Measurements from ENCODE around the gene OSBP2.
"Not testable (repeated sequence)": the region's sequence is repeated elsewhere in the genome, so short reads cannot be mapped to it uniquely, and the experiment has no call there.

OSBP2 gene

DNA sequence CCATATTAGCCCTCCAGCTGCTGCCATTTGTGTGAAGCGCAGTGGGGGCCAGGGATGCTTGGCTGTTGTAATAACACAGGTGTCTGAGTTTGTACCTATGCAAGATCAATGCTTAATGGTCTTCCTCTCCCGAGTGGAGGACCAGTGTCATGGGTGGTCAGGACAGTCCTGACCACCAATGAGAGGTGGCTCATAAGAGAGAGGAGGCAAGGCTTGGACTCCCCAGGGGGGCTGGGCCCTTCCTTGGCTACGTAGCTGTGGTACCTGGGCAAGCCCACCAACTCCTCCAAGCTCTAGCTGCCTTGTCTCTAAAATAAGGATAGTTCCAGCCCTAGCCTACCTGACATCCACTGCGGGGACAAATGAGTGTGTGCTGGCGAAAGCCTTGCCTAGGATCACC, 79.2 kb downstream of the OSBP2 start:
- no peak for DNase-seq

DNA sequence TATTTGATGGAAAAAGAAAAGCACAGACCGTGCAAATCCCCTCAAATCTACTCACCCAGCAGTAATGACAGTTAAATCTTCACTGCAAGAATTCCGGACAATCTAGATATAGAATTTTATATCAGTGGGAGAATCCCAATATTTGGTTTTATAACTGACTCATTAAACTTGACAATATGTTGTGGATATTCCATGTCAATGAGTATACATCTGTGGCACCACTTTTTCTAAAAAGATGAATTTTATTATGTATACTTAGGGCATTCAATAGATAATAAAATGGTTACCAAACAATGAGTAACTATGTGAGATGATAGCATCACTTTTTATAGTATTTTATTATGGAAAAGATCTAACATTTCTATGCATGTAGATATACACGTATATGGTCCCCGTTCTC, 79.9 kb downstream of the OSBP2 start:
- DNase-seq: no peak

DNA sequence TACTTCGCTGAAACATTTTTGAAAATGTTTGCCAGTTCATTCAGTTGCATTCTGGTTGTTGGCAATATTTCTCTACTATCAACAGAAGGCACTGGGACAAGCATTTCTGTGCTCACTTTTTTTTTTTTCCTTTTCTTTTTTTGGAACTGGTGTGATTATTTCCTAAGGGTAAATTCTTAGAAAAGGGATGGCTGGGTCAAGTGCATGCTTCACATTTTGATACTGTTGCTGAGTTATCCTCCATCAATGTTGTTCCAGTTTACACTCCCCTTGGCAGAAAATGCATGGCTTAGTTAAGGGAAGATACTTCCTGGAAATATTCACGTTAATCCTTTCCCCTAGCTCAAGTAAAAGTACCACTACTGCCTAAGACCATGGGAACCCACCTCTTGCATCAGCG, 81.8 kb downstream of the OSBP2 start:
- DNase-seq: no peak

DNA sequence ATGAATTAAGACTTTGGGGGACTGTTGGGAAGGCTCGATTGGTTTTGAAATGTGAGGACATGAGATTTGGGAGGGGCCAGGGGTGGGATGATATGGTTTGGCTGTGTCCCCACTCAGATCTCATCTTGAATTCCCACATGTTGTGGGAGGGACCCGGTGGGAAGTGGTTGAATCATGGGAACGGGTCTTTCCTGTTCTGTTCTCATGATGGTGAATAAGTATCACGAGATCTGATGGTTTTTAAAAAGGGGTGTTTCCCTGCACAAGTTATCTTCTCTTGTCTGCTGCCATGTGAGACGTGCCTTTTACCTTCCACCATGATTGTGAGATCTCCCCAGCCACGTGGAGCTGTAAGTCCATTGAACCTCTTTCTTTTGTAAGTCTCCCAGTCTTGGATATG, 82.5 kb downstream of the OSBP2 start:
- not testable (repeated sequence) for DNase-seq

DNA sequence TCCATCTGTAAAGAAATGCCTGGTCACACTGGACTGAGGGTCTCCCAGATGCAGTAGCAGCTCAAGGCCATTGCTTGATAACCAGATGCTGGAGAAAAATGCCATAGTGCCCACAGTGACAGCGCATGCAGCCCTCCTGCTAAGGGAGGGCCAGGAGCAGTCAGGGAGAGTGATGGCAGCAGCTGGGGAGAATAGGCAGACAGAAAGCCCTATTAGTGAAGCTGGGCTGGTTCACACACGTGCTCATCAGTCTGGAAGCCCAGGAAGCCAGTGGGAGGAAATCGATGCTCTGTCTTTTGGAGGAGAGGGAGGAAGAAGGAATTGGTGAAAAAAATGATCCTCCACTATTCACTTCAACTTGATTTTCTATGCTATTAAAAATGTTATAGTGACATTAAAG, 82.9 kb downstream of the OSBP2 start:
- no peak for DNase-seq

DNA sequence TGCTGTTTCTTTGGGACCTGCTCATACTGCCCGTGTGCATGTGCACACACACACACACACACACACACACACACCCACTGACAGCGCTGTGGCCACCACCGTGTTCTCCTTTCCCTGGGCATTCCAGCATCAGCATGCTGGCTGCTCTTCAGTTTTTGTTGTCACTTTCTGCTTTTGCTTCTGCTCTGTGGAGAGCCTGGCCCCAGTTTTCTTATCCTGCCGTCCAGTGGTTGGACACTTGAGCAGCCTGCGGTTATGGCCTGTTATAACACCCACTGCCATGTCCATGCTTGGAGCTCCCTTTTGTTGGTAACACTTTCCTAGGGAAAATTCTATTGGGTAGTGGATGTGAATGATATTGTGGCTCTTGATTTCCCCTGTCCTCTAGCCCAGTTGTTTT, 83.6 kb downstream of the OSBP2 start:
- DNase-seq: no peak

DNA sequence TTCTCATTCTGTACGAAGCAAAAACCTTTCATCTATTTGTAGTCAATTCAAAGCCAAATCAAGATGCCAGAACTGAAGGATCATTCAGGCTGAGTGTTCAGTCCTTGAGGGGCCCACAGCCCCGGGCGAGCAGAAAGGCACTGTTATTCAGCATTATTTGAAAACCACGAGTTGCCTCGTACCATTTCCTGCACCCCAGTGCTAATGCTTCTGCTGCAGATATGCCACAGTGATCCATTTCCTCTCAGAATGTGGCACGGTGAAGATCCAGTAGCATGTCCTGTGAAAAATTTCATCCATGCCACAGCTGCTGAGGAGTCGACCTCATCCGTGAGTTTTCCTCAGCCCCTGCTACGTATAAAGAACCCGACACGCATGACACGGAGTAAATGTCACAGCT, 85.4 kb downstream of the OSBP2 start:
- DNase-seq: no peak

DNA sequence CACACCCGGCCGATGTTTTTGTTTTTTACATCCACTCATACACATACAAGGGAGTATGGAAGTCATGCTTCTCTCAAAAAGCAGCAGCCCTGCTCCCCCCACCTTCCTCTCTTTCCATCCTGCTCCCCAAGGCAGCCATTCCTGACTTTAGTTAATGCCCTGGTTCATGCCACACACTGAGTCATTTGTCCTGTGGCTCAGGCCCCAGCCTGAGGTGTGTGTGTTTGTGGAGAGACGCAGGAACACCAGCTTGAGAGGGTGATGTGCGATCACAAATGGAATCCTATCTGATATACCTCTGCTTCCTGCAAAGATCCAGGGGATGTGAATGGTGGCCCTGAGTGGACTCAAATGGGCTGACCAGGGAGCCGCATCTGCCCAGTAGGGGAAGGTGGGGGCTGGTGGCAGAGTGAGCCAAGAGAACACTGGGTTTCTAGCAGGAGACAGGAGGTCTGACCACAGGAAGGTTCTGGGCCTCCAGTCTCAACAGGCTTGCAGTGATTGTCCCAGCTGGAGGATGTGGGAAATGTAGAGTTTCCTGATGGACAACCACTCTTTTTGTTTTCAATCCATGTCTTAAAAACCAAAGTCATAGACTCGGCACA, 86.7 kb downstream of the OSBP2 start:
- no peak for DNase-seq

DNA sequence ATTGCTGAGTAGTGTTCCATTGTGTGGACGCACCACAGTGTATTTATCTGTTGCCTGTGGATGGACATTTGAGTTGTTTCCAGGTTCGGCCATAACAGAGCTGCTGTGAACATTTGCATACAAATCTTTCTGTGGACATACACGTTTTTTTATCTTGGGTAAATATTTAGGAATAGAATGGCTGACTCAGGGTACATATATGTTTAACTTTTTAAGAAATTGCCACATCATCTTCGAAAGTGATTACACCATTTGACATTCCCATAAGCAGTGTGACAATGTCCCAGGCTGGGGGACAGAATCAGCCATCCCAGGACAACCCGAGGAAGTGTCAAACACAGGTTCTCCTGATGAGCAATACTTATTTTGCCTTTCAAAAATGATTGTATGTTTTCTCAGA, 87.9 kb downstream of the OSBP2 start:
- no peak for DNase-seq

DNA sequence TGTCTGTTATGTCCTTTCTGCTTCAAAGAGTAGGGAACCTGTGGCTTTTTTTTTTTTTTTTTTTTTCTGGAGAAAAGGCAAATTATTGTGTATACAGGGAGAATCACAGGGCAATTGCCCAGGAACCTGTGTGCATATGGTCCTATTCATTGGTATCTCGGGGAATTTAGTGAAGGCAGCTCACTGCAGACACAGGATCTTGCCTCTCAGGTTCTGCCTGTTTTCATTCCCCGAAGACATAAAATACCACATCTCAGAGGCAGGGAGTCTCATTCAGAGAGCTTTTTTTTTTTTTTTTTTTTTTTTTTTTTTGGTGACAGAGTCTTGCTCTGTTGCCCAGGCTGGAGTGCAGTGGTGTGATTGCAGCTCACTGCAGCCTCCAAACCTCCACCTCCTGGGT, 88.3 kb downstream of the OSBP2 start:
- DNase-seq: no peak

DNA sequence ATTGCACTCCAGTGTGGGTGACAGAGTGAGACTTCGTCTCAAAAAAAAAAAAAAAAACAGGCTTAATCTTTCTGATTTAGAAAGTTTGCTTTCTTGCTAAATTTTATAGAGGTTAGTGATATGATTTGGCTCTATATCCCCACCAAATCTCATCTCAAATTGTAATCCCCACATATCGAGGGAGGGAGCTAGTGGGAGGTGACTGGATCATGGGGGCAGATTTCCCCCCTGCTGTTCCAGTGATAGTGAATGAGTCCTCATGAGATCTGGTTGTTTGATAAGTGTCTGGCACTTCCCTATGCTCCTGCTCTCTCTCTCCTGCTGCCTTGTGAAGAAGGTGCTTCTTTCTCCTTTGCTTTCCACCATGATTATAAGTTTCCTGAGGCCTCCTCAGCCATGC, 90.9 kb downstream of the OSBP2 start:
- DNase-seq: no peak

DNA sequence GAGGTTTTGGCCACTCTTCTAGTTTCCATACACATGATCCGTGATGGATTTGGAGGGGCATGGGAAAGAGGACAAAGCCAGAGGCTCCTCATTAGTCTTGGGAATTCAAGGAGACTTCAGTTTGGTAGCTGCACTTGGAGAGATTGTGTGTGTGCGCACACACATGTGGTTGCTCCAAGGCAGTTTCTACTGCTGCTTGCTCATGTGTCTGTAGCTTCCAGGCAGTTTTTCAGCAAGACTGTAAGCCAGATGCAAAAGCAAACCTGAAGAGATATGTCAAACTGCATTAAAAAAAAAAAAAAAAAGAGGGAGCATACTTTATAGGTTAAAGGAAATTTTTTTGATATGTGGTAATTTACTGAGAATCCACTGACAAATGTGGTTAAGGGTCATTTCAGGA, 95.7 kb downstream of the OSBP2 start:
- no peak for DNase-seq

DNA sequence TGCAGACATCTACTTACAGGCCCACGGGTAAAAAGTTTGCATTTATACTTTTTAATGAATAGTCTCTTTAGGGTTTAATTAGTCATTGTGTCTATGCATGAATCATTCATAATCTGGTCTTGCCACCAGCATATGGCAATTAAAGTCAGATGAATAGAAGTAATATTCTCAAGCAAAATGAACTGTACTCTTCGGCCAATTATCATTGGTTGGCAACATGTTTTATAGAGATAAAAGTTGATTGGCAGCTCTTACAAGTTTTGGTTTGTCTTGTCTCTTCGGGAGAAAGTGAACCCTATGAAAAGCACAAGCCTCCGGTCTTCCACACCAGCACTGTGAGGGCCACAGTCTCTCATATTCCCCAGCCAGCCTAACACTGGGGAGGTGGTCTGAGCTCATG, 97.8 kb downstream of the OSBP2 start:
- DNase-seq: no peak

DNA sequence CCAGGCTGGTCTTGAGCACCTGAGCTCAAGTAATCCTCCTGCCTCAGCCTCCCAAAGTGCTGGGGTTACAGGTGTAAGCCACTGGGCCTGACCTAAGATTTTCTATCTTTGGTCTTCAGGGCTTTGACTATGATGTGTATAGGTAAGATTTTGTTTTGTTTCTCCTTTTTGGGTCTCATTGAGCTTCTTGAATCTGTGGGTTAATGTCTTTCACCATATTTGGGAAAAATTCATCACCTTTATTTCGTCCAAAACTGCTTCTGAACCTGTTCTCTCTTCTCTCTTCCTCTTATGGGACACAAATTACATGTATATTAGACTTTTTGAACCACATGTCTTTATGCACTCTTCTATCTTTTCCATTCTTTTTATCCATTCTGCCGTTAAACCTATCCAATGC, 100.4 kb downstream of the OSBP2 start:
- no peak for DNase-seq

DNA sequence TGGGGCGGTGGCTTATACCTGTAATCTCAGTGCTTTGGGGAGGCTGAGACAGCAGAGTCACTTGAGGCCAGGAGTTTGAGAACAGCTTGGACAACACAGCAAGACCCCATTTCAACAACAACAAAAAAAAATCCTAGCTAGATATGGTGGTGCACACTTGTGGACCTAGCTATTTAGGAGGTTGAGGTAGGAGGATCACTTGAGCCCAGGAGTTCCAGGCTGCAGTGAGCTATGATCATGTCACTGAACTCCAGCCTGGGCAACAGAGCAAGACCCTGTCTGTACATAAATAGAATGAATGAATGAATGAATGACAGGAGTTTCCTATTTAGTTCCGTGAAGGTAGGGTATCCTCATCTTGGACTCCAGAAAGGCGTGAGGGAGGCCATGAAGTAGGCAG, 107.0 kb downstream of the OSBP2 start:
- no peak for DNase-seq

DNA sequence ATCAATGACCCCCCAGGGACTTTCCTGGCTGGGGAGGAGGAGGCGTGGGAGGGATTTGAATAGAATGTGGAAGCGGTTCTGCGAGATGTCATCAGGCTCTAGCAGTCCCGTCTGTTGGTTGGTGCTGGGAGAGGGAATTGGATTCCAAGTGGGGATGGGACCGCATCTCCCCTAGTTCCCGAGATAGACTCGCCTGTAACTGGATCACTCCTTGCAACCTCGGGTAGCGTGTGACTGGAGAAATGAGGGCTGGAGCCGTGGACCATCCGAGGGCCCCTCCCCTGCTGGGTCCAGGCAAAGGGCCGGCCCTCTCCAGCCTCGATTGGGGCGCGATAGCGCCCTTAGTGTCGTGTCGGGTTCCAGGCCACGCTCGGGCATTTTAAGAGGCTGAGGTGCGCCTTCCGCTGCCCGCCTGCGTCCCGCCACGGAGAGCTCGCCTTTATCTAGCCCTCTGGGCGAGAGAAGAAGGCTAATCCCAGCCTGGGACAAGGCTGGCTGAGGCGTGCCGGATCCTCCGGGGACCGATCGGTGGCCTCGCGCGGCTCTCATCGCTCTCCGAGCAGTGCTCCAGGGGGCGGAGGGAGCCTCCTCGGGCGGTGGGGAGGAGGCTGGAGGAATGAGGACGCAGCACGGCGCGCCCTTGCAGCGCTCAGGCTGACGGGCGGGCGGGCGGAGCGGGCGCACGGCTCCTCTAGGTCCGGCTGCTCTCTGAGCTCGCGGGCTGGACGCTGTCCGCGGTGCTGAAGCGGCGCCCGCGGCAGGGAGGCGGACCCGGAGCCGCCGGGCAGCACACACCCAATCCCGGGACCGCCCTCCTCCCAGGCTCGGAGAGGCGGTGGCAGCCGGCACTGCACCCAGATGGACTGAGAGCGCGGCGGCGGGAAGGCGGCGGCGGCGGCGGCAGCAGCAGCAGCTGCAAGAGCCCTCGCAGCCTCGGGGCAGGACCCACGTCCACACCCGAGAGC, 107.8 kb downstream of the OSBP2 start:
- DNase-seq: peak; percentile 51 to 56

DNA sequence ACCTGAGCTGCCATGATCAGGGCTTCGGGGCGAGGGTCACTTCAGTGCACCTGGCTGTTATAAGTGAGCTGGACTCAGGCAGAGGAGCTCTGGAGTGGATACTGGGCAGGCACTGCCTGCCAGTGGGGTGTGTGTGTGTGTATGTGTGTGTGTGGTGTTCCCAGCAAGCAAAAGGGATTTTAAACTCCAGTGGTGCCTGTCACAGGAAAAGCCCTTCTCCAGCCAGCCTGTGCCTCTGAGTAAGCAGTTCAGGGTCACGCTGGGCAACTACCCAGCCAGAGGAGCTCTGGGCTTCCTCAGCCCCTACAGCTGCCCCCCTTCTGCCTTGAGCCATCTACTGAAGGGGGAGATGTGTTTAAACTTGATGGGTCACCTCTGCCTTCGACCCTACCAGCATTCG, 109.0 kb downstream of the OSBP2 start:
- no peak for DNase-seq

DNA sequence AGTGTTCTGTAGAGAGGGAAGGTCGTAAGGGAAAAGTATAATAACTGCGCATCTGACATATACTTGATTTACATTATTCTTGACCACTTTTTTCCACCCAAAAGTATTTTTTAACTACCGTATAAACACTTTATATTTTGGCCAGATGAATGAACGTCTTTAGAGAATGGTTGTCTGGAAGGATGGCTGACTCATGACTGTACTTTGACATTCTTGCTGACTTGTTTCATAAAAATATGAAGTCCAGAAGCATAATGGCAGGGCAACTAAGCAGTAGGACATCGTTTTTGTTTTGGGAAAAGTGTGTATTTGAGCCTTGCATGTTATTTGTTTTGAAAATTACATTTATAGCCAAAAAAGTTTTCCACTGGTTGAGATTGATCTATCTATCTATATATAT, 110.0 kb downstream of the OSBP2 start:
- no peak for DNase-seq

DNA sequence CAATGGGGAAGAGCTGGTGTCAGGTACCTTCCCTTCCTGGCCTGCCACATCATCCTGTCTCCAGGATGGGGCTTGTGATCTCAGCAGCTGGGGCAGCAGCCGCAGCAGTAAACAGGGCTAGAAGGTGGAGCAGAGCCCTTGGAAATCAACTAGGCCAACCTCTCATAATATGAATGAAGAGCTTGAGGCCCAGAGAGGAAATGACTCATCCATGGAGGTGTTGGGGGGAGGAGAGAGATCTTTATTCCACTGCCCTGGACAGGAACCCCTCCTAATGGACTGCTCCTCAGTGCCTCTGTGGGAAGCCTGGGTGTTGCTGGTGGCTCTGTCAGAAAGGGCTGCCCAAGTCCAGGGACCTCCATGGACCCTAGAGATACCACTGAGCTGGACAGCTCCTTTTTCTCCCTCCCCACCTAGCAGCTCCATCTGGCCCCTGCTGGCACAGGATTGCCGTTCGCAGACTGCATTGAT, 111.8 kb downstream of the OSBP2 start:
- no peak for DNase-seq

DNA sequence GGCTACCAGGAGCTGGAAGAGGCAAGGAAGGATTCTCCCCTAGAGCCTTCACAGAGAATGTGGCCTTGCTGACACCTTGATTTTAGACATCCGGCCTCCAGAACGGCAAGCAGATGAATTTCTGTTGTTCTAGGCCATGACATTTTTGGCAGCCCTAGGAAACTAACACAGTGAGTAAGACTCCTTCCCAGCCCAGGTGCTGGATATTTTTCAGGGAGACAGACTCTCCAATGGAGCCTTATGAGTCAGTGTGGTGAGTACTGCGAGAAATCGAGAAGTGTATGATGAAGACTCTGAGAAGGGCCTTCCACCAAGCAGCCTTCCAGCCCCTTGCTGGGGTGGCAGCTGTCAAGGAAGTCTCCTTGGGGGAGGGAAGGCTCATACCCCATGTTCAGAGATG, 114.4 kb downstream of the OSBP2 start:
- no peak for DNase-seq

DNA sequence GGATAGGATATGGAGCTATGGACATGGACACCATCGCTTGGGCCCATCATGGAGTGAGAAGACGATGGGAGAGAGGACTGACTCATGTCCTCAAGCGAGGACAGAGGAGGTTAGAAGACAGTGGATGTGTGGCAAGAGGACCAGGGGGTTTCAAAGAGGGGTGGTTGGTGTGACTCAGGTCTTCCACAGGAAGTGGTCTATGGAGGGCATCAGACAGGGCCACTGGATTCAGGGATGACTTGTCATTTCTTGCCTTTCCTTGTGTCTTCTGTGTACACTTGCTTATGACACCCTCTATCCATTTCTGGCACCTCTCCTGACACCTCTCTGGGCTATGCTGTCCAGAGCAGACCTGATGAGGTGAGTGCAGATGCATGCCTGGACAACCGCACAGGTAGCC, 115.4 kb downstream of the OSBP2 start:
- DNase-seq: no peak

DNA sequence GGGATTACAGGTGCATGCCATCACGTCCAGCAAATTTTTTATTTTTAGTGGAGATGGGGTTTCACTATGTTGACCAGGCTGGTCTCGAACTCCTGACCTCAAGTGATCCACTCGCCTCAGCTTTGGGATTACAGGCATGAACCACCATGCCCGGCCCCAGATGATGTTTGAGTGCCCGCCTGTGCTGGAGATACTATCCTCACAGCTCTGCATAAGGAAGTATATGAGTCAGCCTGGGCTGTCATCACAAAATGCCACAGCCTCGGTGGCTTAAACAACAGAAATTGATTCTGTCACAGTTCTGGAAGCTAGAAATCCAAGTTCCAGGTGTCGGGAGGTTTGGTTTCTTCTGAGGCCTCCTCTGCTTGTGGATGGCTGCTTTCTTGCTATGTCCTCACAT, 119.3 kb downstream of the OSBP2 start:
- no peak for DNase-seq

DNA sequence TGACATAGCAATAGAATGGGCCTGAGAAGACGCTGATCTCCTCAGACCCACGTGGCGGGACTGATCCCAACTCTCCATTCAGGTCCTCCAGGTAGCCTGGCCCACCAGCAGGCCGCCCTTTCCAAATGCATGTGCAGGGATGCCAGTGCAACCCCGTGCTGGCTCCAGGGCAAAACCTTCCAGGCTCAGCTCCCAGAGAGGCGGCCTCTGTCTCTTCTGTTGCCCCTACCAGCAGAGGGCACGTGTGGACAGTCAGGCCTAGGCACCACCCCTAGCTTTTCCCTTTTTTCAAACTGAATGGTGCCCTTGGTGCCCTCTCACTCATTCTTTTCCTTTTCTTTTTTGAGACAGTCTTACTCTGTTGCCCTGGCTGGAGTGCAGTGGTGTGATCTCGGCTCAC, 121.7 kb downstream of the OSBP2 start:
- no peak for DNase-seq

DNA sequence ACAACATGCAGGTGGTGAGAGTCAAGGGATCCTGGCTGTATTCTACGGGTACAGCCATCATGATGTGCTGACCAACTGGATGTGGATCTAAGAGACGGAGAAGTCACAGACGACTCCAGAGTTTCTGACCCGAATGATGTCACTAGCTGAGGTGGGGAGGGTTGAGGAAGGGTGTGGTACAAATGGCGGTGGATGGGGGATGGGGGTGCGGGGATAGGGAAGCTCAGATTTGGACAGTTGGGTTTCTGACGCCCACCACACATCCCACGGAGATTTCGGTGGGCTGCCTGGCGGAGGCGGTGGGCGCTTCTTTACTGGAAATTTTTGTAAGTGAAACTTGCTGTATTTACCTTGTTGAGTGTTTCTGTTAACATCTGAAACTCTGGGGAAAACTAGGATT, 126.7 kb downstream of the OSBP2 start:
- no peak for DNase-seq

DNA sequence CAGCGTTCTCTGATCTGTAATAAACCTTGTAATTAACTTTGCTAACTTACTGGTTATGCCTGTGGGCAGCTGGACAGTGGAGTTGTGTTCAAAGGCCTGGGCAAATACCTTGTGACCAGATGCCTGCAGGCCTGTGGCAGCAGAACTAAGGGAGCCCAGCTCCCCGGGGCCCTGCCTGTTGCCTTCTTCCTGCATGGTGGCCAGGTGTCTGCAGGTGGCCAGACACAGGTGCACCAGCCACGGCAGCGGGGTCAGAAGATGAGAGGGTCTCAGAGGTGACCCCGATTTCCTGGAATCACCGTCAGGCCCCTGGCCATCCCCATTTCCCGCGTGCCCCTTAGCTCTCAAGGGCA, 127.2 kb downstream of the OSBP2 start:
- no peak for DNase-seq

Data from CD4-positive, alpha-beta T cell treated with Interleukin-4 for 1 hour (primary cell).